Adrenal gland (tissue), 12 donors: Measurements from ENCODE around the gene TNRC6C. TPM values are rescaled to one million over a fixed set of nuclear protein-coding genes. Genes with fewer than 3 reads are reported as not detected.
A peak's percentile ranks its signal among the peaks of the same experiment; 100 is the strongest.

ENCODE experiments used
- DNase-seq, 7 donors: peaks; one replicate each; pipeline ENCODE4 v3.0.0-alpha.2; 2019 to 2020
- H3K27ac ChIP-seq, 5 donors: fragments of 200-600 bp; sonication (generic) in 4 of 5; 1 replicate in 3 of 5; 2 replicates in 2 of 5; pipeline versions ENCODE4 v1.5.1 to v1.8.0; 2016 to 2020; ENCODE audit warnings: mild to moderate bottlenecking in 1 of 5
- H3K27me3 ChIP-seq: fragments of 200-600 bp; 2 replicates; pipeline ENCODE4 v1.8.0; 2021
- H3K36me3 ChIP-seq, 2 donors: fragments of 200-600 bp; replicated peaks in 1 of 2; 1 replicate in 1 of 2; 2 replicates in 1 of 2; pipeline versions ENCODE4 v1.5.1 to v1.8.0; 2018 to 2022
- H3K4me1 ChIP-seq, 2 donors: fragments of 200-600 bp; replicated peaks in 1 of 2; 1 replicate in 1 of 2; 2 replicates in 1 of 2; pipeline versions ENCODE4 v1.5.1 to v1.8.0; 2018 to 2021
- H3K4me3 ChIP-seq, 4 donors: fragments of 200-600 bp; sonication (generic) in 3 of 4; one replicate each; pipeline ENCODE4 v1.5.1; 2016 to 2018
- H3K9me3 ChIP-seq, 3 donors: fragments of 200-600 bp; sonication (generic) in 1 of 3; replicated peaks in 1 of 3; 1 replicate in 2 of 3; 2 replicates in 1 of 3; pipeline versions ENCODE4 v1.5.1 to v1.8.0; 2016 to 2021
- CTCF ChIP-seq, 6 experiments: fragments of 450-650 bp in 4 of 6; fragments of 200-600 bp in 2 of 6; sonication (generic) in 1 of 6; IDR thresholded peaks; 1 replicate in 5 of 6; 2 replicates in 1 of 6; pipeline versions ENCODE4 v1.5.1 to v1.8.0; 2016 to 2021; ENCODE audit warnings: antibody characterized with exemption in 6 of 6, mild to moderate bottlenecking in 2 of 6, moderate library complexity in 1 of 6
- POLR2A ChIP-seq, 2 donors: fragments of 450-650 bp; IDR thresholded peaks; one replicate each; pipeline ENCODE4 v1.6.1; 2017; ENCODE audit warnings: antibody characterized with exemption in 2 of 2, mild to moderate bottlenecking in 2 of 2, moderate library complexity in 1 of 2
- WGBS, 4 donors: extraction: QIAGEN DNeasy Blood & Tissue Kit in 2 of 4; methylation state at CpG; one replicate each; pipeline versions ENCODE4 v1.1.5 to v1.1.7; 2013 to 2017; 5-methylcytosine and 5-hydroxymethylcytosine counted together
- intact Hi-C, 2 donors: fragments of 100-400 bp; cut with DNase I; formaldehyde crosslinking; loops; one replicate each; pipeline versions ENCODE4 v1.14.1 to v1.15.0; 2022 to 2023
- polyA plus RNA-seq, 3 donors: library from polyadenylated mRNA; stranded (reverse); fragments of 200-250 nt in 2 of 3; fragments of 350-450 nt in 1 of 3; fragmentation: Illumina TruSeq in 1 of 3; extraction: RNeasy Lipid Tissue Mini Kit (QIAGEN cat#74804) in 1 of 3; gene quantifications; one replicate each; pipeline ENCODE4 v1.2.3, GENCODE V29; 2013 to 2014
- small RNA-seq, 2 donors: library from RNA; depleted of rRNA; stranded (forward); fragments of <200 nt; gene quantifications; one replicate each; pipeline ENCODE3, GENCODE V24; 2016
- total RNA-seq, 9 donors: library from RNA; depleted of rRNA in 4 of 9; stranded (reverse); fragments of >200 nt in 4 of 9; fragments of 120-200 nt in 1 of 9; fragmentation: NEBNext Ultra II Directional in 1 of 9; extraction: Animal tissue kit (Norgen Biotek cat#: 25700) in 1 of 9; gene quantifications; one replicate each; pipeline versions ENCODE4 v1.1.0 to v1.2.4, GENCODE V29; 2013 to 2023
- donor health status: healthy with polysubstance abuse.
- donor health status: Bipolar disorder and iron deficiency.
- donor health status: DM: yes; HTN: yes; CAD: no.
- donor health status: DM: no; HTN: no; CAD: no.
- donor health status: DM: no; HTN: no; CAD: no.
- donor health status: DM: yes; HTN: yes; CAD: no.

The TNRC6C gene
- total and polyA plus RNA-seq, 12 donors, result 2.8 to 18.7 (median 11.2) TPM

DNA sequence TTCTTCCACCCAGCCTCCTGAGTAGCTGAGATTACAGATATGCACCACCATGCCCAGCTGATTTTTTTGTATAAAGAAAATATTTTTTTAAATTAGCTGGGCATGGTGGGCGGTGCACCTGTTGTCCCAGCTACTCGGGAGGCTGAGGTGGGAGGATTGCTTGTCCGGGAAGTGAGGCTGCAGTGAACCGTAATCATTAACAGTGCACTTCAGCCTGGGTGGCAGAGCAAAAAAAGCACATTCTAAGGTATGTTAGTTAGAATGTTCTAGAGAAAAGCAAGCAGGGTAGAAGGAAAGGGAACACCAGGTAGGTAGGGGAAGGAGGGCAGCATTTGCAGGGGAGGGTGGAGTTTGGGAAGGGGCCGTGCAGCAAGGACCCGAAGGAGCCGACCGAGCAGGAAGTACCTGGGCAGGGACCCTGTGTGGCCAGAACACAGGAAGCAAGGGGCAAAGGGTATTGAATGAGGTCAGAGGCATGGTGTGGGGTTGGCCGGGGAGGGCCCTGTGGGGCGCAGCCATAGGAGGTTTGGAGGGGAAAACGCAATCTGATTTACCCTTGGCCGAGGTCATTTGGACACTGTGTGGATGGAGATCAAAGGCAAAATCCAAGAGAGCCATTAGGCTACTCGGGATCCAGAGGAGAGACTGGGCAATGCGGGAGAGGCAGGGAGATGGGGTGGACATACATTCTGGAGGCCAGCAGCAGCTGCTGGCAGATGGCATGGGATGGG lies 189.9 kb downstream of the TNRC6C start:
- intact Hi-C loops, result no loop called here
- Histone ChIP-seq H3K27ac (no peak overlapping the region), H3K9me3 (no peaks in the 10 kb centered on the region), H3K4me3 (no peak overlapping the region), H3K4me1 (peaks cover 19 to 20% of the 10 kb centered on the region in 2 donors), H3K27me3 (no peaks in the 10 kb centered on the region), H3K36me3 (no peaks in the 10 kb centered on the region)
- WGBS, 4 donors, result 68 to 80% (median 76%) methylated on average over 14 of the region's 14 CpGs
- no peak for TF ChIP-seq POLR2A (IDR thresholded peaks at IDR 0.05)
- no peak for TF ChIP-seq CTCF (IDR thresholded peaks at IDR 0.05)
- no peak for DNase-seq

DNA sequence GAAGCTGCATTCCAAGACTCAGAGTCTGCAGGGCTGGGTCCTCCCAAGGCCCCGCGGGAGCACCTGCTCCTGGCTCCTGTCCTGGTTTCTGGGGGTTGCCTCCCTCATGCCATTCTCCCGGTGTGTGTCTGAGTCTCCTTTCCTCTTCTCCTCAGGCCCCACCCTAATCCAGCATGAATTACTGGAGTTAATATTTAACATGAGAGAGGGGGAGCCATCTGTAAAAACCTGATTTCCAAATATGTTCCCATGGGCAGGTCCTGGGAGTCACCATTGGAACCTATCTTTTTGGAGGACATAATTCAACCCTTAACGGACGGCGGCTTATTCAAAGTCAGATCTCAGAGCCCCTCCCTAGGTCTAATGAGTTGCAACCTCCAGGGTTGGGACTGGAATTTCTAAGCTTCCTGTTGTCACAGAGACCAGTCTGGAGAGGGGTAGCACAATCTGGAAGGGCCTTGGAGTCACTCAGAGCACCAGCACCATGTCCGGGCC lies 193.1 kb downstream of the TNRC6C start:
- H3K27me3 ChIP-seq, result no peaks in the 10 kb centered on the region
- H3K36me3 ChIP-seq, result no peaks in the 10 kb centered on the region
- H3K9me3 ChIP-seq, result no peaks in the 10 kb centered on the region
- H3K27ac ChIP-seq, result peak overlapping the region in 1 of 5 donors; percentile 27
- 60 to 76% (median 68%) methylated on average over 5 to 7 of the region's 7 CpGs for WGBS, 4 donors
- TF ChIP-seq CTCF (IDR thresholded peaks at IDR 0.05), result no peak
- no peak for TF ChIP-seq POLR2A (IDR thresholded peaks at IDR 0.05)
- no peak overlapping the region for H3K4me3 ChIP-seq
- intact Hi-C loops, result no loop called here
- no peaks in the 10 kb centered on the region for H3K4me1 ChIP-seq
- no peak for DNase-seq

DNA sequence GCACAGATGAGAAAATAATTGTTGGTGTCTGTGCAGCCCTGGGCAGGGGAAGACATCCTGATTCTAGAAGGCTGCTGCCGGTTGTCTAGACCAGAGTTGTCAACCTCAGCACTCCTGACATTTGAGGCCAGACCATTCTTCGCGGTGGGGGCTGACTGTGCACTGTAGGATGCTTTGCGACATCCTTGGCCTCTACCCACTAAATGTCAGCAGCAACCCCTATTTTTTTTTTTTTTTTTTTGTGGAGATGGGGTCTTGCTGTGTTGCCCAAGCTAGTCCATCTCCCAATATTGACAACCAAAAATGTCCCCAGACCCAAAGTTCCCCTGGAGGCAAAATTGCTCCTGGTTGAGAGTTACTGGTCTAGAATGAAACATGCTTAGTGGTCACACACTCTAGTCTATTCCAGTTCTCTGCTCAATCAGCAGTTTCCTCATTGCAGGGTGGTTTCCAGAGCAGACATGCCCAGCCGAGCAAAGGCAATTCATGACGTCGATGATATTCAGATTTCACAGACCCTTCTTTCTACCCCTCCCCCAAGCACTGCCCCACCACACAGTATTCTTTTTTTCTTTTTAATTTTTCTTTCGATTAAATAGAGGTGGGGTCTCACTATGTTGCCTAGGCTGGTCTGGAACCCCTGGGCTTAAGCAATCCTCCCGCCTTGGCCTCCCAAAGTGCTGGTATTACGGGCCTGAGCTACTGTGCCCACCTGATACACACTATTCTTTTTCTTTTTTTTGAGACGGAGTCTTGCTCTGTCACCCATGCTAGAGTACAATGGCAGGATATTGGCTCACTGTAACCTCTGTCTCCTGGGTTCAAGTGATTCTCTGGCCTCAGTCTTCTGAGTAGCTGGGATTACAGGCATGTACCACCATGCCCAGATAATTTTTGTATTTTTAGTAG lies 196.7 kb downstream of the TNRC6C start:
- intact Hi-C loops, result no loop called here
- WGBS, 4 donors, result 77 to 85% (median 79%) methylated on average over 11 of the region's 11 CpGs
- H3K9me3 ChIP-seq, result no peaks in the 10 kb centered on the region
- H3K36me3 ChIP-seq, result no peaks in the 10 kb centered on the region
- TF ChIP-seq CTCF (IDR thresholded peaks at IDR 0.05) (no peak), POLR2A (IDR thresholded peaks at IDR 0.05) (no peak)
- DNase-seq, result no peak
- no peak overlapping the region for H3K4me3 ChIP-seq
- H3K27me3 ChIP-seq, result no peaks in the 10 kb centered on the region
- H3K27ac ChIP-seq, result no peak overlapping the region
- no peaks in the 10 kb centered on the region for H3K4me1 ChIP-seq

Small RNA genes within 50 kb of the gene (small RNA-seq; reads per million reads assigned to genes)
- gene RNU1-80P (0 to 0.08 reads per million in 2 donors), gene RNU6-625P (0 reads per million in 2 donors)

Other genes with a start within 250 kb of the TNRC6C start
- 10 to 100 TPM in 7 of 9 donors, 1 to 10 TPM in 2; 3.9 to 38.9 (median 18.8) TPM for gene TMC6, start 170.1 kb downstream of the TNRC6C start, total RNA-seq
- 10 to 100 TPM in 2 of 3 donors, 1 to 10 TPM in 1; 2.5 to 79.0 (median 40.3) TPM for gene TMC6, start 170.1 kb downstream of the TNRC6C start, polyA plus RNA-seq
- gene TMC8, start 172.1 kb downstream of the TNRC6C start, total RNA-seq, result 10 to 100 TPM in 3 of 9 donors, 1 to 10 TPM in 5, under 1 TPM in 1; 0.44 to 13.2 (median 6.5) TPM
- 10 to 100 TPM in 1 of 3 donors, 1 to 10 TPM in 1, under 1 TPM in 1; 0.99 to 28.8 (median 6.0) TPM for gene TMC8, start 172.1 kb downstream of the TNRC6C start, polyA plus RNA-seq
- under 1 TPM in 1 of 9 donors, not detected in 8; 0.72 TPM for gene C17orf99, start 187.7 kb downstream of the TNRC6C start, total RNA-seq
- not detected for gene C17orf99, start 187.7 kb downstream of the TNRC6C start, polyA plus RNA-seq
- gene SYNGR2, start 209.9 kb downstream of the TNRC6C start, total RNA-seq, result 10 to 100 TPM; 34.4 to 98.1 (median 60.7) TPM
- 10 to 100 TPM; 32.7 to 85.5 (median 38.9) TPM for gene SYNGR2, start 209.9 kb downstream of the TNRC6C start, polyA plus RNA-seq
- gene TK1, start 228.3 kb downstream of the TNRC6C start, total RNA-seq, result 10 to 100 TPM in 1 of 9 donors, 1 to 10 TPM in 8; 2.0 to 11.6 (median 2.6) TPM
- 1 to 10 TPM; 1.3 to 2.6 (median 1.6) TPM for gene TK1, start 228.3 kb downstream of the TNRC6C start, polyA plus RNA-seq
- gene AFMID, start 228.7 kb downstream of the TNRC6C start, total RNA-seq, result 10 to 100 TPM in 8 of 9 donors, 1 to 10 TPM in 1; 4.5 to 32.9 (median 20.3) TPM
- 10 to 100 TPM in 1 of 3 donors, 1 to 10 TPM in 2; 9.0 to 16.3 (median 9.1) TPM for gene AFMID, start 228.7 kb downstream of the TNRC6C start, polyA plus RNA-seq